Activated T-cell treated with anti-CD3 and anti-CD28 coated beads, Interleukin-2, amount 50 U/mL, for 72 hours (primary cell): Measurements from ENCODE around the gene PCLO. TPM values are rescaled to one million over a fixed set of nuclear protein-coding genes. Genes with fewer than 3 reads are reported as not detected.
"Not testable (repeated sequence)": the region's sequence is repeated elsewhere in the genome, so short reads cannot be mapped to it uniquely, and the experiment has no call there.

Experiments used
- ATAC-seq, 2 donors: fragments of 150-1000 bp; cut with Tn5 transposase; replicated peaks in 1 of 2; 2 replicates each; pipeline ENCODE4 v1.10.0; 2021; ENCODE audit warnings: moderate library complexity in 2 of 2, mild to moderate bottlenecking in 1 of 2
- DNase-seq, 2 donors: peaks; one replicate each; pipeline ENCODE4 v3.0.0; 2021 to 2022; ENCODE audit warnings: mixed read lengths in 1 of 2
- H3K27ac Mint-ChIP-seq: one replicate; pipeline ENCODE4 v1.8.0; 2022; ENCODE audit warnings: mild to moderate bottlenecking, moderate library complexity, mixed read lengths
- H3K27me3 Mint-ChIP-seq: one replicate; pipeline ENCODE4 v1.8.0; 2022; ENCODE audit warnings: low read depth, mixed read lengths
- H3K36me3 Mint-ChIP-seq, 2 donors: one replicate each; pipeline ENCODE4 v1.8.0; 2022; ENCODE audit warnings: mixed read lengths in 2 of 2, mild to moderate bottlenecking in 1 of 2; ENCODE audit not compliant: insufficient read depth in 2 of 2
- H3K4me1 Mint-ChIP-seq: one replicate; pipeline ENCODE4 v1.8.0; 2022; ENCODE audit warnings: low read depth, mixed read lengths
- H3K4me3 Mint-ChIP-seq, 2 donors: one replicate each; pipeline ENCODE4 v1.8.0; 2022; ENCODE audit warnings: mild to moderate bottlenecking in 2 of 2, mixed read lengths in 2 of 2, moderate library complexity in 2 of 2
- H3K9me3 Mint-ChIP-seq, 2 donors: one replicate each; pipeline ENCODE4 v1.8.0; 2022; ENCODE audit warnings: mixed read lengths in 2 of 2
- total RNA-seq, 2 donors: library from RNA; stranded (reverse); gene quantifications; one replicate each; pipeline ENCODE4 v1.2.3, GENCODE V29; 2022

Gene PCLO
- total RNA-seq, 2 donors from 2014 or later, result 0.02 to 0.22 TPM

DNA sequence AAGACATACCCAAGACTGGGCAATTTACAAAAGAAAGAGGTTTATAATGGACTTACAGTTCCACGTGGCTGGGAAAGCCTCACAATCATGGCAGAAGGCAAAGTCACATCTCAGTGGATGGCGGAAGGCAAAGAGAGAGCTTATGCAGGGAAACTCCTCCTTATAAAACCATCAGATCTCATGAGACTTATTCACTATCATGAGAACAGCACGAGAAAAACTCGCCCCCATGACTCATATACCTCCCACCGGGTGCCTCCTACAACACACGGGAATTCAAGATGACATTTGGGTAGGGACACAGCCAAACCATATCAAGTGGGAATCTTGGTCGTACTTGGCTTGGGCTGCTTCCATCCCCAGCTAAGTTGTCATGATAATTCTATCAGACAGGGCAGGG lies 268.3 kb downstream of the PCLO start:
- not testable (repeated sequence) for H3K4me3 Mint-ChIP-seq, DNase-seq, H3K36me3 Mint-ChIP-seq, ATAC-seq, H3K27me3 Mint-ChIP-seq, H3K4me1 Mint-ChIP-seq, H3K9me3 Mint-ChIP-seq, H3K27ac Mint-ChIP-seq

GRCh38 chr7:82886324-82886723 lies 276.4 kb downstream of the PCLO start:
- Mint-ChIP-seq H3K27ac (no peak overlapping the region), H3K27me3 (no peaks in the 10 kb centered on the region), H3K36me3 (no peaks in the 10 kb centered on the region), H3K4me3 (no peak overlapping the region), H3K9me3 (peaks cover 0 to 2% of the 10 kb centered on the region in 2 donors), H3K4me1 (no peaks in the 10 kb centered on the region)
- DNase-seq, result no peak
- ATAC-seq, result no peak

DNA sequence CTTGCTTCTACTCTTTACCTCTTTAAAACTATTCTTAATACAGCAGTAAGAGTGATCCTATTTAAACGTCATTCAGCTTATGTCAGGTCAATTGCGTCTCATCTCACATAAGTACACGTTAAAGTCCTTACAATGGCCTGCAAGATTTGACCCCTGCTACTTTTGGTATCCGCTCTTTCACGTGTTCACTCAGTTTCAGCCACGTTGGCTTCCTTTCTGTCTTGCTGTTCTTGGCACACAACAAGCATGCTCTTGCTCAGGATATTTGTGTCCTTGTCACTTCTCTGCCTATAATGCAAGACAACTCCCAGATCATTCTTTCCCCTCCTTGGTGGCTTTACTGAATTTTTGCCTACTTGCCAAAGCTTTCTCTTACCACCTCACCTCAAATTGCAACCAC lies 296.8 kb downstream of the PCLO start:
- Mint-ChIP-seq H3K36me3 (no peaks in the 10 kb centered on the region), H3K4me1 (no peaks in the 10 kb centered on the region), H3K9me3 (peaks cover 4 to 17% of the 10 kb centered on the region in 2 donors), H3K4me3 (no peak overlapping the region), H3K27me3 (no peaks in the 10 kb centered on the region), H3K27ac (no peak overlapping the region)
- ATAC-seq (no peak), DNase-seq (no peak)

GRCh38 chr7:82859106-82859850 lies 303.4 kb downstream of the PCLO start:
- Mint-ChIP-seq H3K27me3 (no peaks in the 10 kb centered on the region), H3K36me3 (no peaks in the 10 kb centered on the region), H3K4me3 (no peak overlapping the region), H3K27ac (no peak overlapping the region), H3K4me1 (no peaks in the 10 kb centered on the region), H3K9me3 (peaks cover 4 to 7% of the 10 kb centered on the region in 2 donors)
- DNase-seq (no peak), ATAC-seq (no peak)

GRCh38 chr7:82851121-82851520 lies 311.6 kb downstream of the PCLO start:
- no peak for DNase-seq
- Mint-ChIP-seq H3K27ac (no peak overlapping the region), H3K4me1 (no peaks in the 10 kb centered on the region), H3K4me3 (no peak overlapping the region), H3K9me3 (peaks cover 2 to 5% of the 10 kb centered on the region in 2 donors), H3K27me3 (no peaks in the 10 kb centered on the region), H3K36me3 (no peaks in the 10 kb centered on the region)
- ATAC-seq, result no peak

GRCh38 chr7:82841828-82842227 lies 320.9 kb downstream of the PCLO start:
- Mint-ChIP-seq H3K9me3 (peaks cover 2% of the 10 kb centered on the region in 2 donors), H3K27me3 (no peaks in the 10 kb centered on the region)
- ATAC-seq, result no peak

DNA sequence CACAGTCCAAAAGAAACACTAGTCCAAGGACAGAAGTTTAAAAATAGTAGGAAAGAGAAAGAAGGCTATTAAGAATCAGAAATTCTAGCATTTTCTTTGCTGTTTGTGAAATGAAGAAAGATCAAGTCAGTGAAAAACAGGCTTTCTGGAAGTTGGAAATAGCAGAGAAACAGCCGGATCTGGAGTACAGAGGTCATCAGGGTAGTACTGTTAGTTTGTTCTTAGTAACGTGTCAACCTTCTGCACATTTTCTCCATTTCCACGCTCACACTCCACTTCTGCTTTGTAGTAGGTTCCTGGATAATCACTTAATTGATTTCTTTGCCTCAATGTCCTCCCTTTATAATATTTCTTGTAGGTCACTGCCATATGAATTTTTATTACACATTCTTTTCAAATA lies 322.6 kb downstream of the PCLO start:
- no peaks in the 10 kb centered on the region for H3K36me3 Mint-ChIP-seq
- no peaks in the 10 kb centered on the region for H3K4me1 Mint-ChIP-seq
- no peak for DNase-seq
- H3K9me3 Mint-ChIP-seq, result peaks cover 2 to 3% of the 10 kb centered on the region in 2 donors
- no peak overlapping the region for H3K4me3 Mint-ChIP-seq
- H3K27me3 Mint-ChIP-seq, result no peaks in the 10 kb centered on the region
- no peak overlapping the region for H3K27ac Mint-ChIP-seq
- no peak for ATAC-seq

More at GRCh38 chr7:82841828-82842227, 320.9 kb downstream of the PCLO start:
- no peak for DNase-seq
- Mint-ChIP-seq H3K4me3 (no peak overlapping the region), H3K4me1 (no peaks in the 10 kb centered on the region), H3K36me3 (no peaks in the 10 kb centered on the region), H3K27ac (no peak overlapping the region)

GRCh38 chr7:82839555-82839954 lies 323.1 kb downstream of the PCLO start:
- Mint-ChIP-seq H3K27me3 (no peaks in the 10 kb centered on the region), H3K4me3 (no peak overlapping the region), H3K9me3 (peaks cover 3 to 4% of the 10 kb centered on the region in 2 donors), H3K27ac (no peak overlapping the region), H3K36me3 (no peaks in the 10 kb centered on the region), H3K4me1 (no peaks in the 10 kb centered on the region)
- DNase-seq, result no peak
- no peak for ATAC-seq

GRCh38 chr7:82839063-82839462 lies 323.6 kb downstream of the PCLO start:
- H3K4me3 Mint-ChIP-seq, result no peak overlapping the region
- H3K9me3 Mint-ChIP-seq, result peaks cover 4 to 5% of the 10 kb centered on the region in 2 donors
- no peak for DNase-seq
- H3K27ac Mint-ChIP-seq, result no peak overlapping the region
- ATAC-seq, result no peak
- no peaks in the 10 kb centered on the region for H3K27me3 Mint-ChIP-seq
- no peaks in the 10 kb centered on the region for H3K4me1 Mint-ChIP-seq
- H3K36me3 Mint-ChIP-seq, result no peaks in the 10 kb centered on the region

DNA sequence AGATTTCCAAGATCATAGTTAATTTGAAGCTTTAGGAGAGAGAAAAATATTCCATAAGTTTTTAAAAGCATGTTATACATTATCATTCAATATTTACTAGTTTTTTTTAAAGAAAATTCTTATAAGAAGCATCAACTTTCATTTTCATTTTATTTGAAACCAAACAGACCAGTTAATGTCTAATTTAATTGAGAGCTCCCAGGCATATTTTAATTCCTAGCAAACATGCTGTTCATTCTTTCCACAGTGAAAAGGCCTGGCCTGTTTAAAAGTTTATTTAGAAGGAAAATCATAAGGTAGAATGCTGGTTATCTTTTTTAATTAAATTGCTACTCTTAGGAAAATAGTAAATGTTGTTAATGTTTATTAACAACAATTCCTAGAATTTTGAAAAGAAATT lies 324.4 kb downstream of the PCLO start:
- peaks cover 4 to 5% of the 10 kb centered on the region in 2 donors for H3K9me3 Mint-ChIP-seq
- DNase-seq, result no peak
- no peak overlapping the region for H3K27ac Mint-ChIP-seq
- H3K4me3 Mint-ChIP-seq, result no peak overlapping the region
- no peaks in the 10 kb centered on the region for H3K4me1 Mint-ChIP-seq
- no peaks in the 10 kb centered on the region for H3K27me3 Mint-ChIP-seq
- no peak for ATAC-seq
- no peaks in the 10 kb centered on the region for H3K36me3 Mint-ChIP-seq

DNA sequence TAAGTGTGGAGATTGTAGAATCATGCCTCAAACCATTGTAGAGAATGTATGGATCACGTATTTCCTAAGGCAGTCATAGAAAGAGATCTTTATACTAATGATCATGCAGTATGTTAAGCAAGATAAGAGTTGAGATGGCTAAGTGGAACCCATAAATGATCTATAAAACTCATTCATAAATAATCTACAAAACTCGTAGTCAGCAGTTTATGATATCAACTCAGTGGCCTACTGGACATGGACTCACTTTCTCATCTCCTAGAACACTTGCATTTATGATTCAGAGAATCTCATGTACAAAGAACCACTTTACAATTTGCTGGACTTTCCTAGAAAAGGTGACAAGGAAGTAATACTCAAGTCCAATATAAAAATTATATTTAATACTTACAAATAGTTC lies 339.6 kb downstream of the PCLO start:
- Mint-ChIP-seq H3K4me3 (no peak overlapping the region), H3K4me1 (no peaks in the 10 kb centered on the region), H3K9me3 (peaks cover 3% of the 10 kb centered on the region in 2 donors), H3K27ac (no peak overlapping the region), H3K36me3 (no peaks in the 10 kb centered on the region), H3K27me3 (no peaks in the 10 kb centered on the region)
- DNase-seq, result no peak
- no peak for ATAC-seq

GRCh38 chr7:82821037-82821436 lies 341.6 kb downstream of the PCLO start:
- no peaks in the 10 kb centered on the region for H3K27me3 Mint-ChIP-seq
- H3K4me3 Mint-ChIP-seq, result no peak overlapping the region
- DNase-seq (no peak), ATAC-seq (no peak)
- H3K36me3 Mint-ChIP-seq, result no peaks in the 10 kb centered on the region
- no peak overlapping the region for H3K27ac Mint-ChIP-seq
- no peaks in the 10 kb centered on the region for H3K4me1 Mint-ChIP-seq
- peaks cover 3% of the 10 kb centered on the region in 2 donors for H3K9me3 Mint-ChIP-seq

GRCh38 chr7:82818171-82818570 lies 344.5 kb downstream of the PCLO start:
- ATAC-seq (no peak), DNase-seq (no peak)
- H3K36me3 Mint-ChIP-seq, result no peaks in the 10 kb centered on the region
- no peak overlapping the region for H3K27ac Mint-ChIP-seq
- no peaks in the 10 kb centered on the region for H3K27me3 Mint-ChIP-seq
- H3K9me3 Mint-ChIP-seq, result peaks cover 3% of the 10 kb centered on the region in 2 donors
- H3K4me1 Mint-ChIP-seq, result no peaks in the 10 kb centered on the region
- H3K4me3 Mint-ChIP-seq, result no peak overlapping the region

DNA sequence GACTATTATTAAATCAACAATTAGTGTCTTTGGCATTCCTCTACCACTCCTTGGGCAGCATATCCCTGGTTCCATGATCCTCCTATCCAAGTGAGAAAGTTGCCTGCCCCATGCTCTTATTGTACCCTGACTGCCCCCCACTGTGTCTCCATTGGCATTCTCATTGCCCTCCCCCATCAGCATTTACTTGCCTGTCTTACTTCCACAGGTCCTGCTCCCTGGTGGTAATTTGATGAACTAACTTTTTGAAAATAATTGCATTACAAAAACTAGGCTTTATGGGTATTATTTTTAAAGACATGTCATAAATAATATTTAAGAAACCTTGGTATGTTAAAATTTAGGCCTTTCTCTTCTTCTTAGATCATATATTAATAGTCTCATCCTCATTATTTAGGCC lies 346.4 kb downstream of the PCLO start:
- H3K27ac Mint-ChIP-seq, result no peak overlapping the region
- H3K4me1 Mint-ChIP-seq, result no peaks in the 10 kb centered on the region
- H3K36me3 Mint-ChIP-seq, result no peaks in the 10 kb centered on the region
- no peaks in the 10 kb centered on the region for H3K27me3 Mint-ChIP-seq
- no peaks in the 10 kb centered on the region for H3K9me3 Mint-ChIP-seq
- no peak for DNase-seq
- H3K4me3 Mint-ChIP-seq, result no peak overlapping the region
- ATAC-seq, result no peak
